Measurements from ENCODE around the gene PCMTD2. TPM values are rescaled to one million over a fixed set of nuclear protein-coding genes. Genes with fewer than 3 reads are reported as not detected.

Gene PCMTD2
- total RNA-seq, 2 experiments from 2014 or later, result 68.5 to 76.5 TPM

GRCh38 chr20:64242003-64242796, 13.3 kb upstream of the PCMTD2 start:
- H3K36me3 ChIP-seq (ENCODE audit: insufficient read depth, low read length), result no peaks in the 10 kb centered on the region
- H3K4me3 ChIP-seq (ENCODE audit: low read length), result no peak overlapping the region
- DNase-seq, result no peak
- H3K27me3 ChIP-seq (ENCODE audit: control insufficient read depth in 1 of 2, insufficient read depth in 2 of 2, low read length in 2 of 2), result peaks cover 7 to 9% of the 10 kb centered on the region in 2 experiments
- no peak overlapping the region for H3K27ac ChIP-seq (ENCODE audit: low read depth in 1 of 2, low read length in 2 of 2)
- no peaks in the 10 kb centered on the region for H3K9me3 ChIP-seq (ENCODE audit: control insufficient read depth in 1 of 2, insufficient read depth in 1 of 2, low read length in 2 of 2)
- no peaks in the 10 kb centered on the region for H3K9me3 Mint-ChIP-seq
- no peak overlapping the region for H3K27ac Mint-ChIP-seq
- no peak overlapping the region for H3K4me3 Mint-ChIP-seq
- ChIA-PET CTCF (no interaction called here), POLR2A (interaction anchor here (1.4 kb wide), 1 partner anchor 14 kb away, joined by 5 read pairs; the partner anchor contains the start of gene PCMTD2)
- no peak for ATAC-seq (ENCODE audit: poor library complexity)
- H3K4me1 Mint-ChIP-seq (ENCODE audit: low read depth), result no peaks in the 10 kb centered on the region
- H3K27me3 Mint-ChIP-seq, result peaks cover 21% of the 10 kb centered on the region
- no peaks in the 10 kb centered on the region for H3K36me3 Mint-ChIP-seq (ENCODE audit: low read depth)
- no peak for TF ChIP-seq CTCF (IDR thresholded peaks at IDR 0.05)
- intact Hi-C loops (cut with DNase I, micrococcal nuclease), result no loop called here
- peaks cover 7% of the 10 kb centered on the region for H3K4me1 ChIP-seq (ENCODE audit: insufficient read depth, low read length)

- peaks cover 21% of the 10 kb centered on the region for H3K27me3 Mint-ChIP-seq
- H3K4me1 Mint-ChIP-seq (ENCODE audit: low read depth), result no peaks in the 10 kb centered on the region
- H3K4me3 ChIP-seq (ENCODE audit: low read length), result no peak overlapping the region
- intact Hi-C loops (cut with DNase I, micrococcal nuclease), result no loop called here
- no peaks in the 10 kb centered on the region for H3K9me3 ChIP-seq (ENCODE audit: control insufficient read depth in 1 of 2, insufficient read depth in 1 of 2, low read length in 2 of 2)
- peaks cover 7% of the 10 kb centered on the region for H3K4me1 ChIP-seq (ENCODE audit: insufficient read depth, low read length)
- no peak for ATAC-seq (ENCODE audit: poor library complexity)
- H3K36me3 Mint-ChIP-seq (ENCODE audit: low read depth), result no peaks in the 10 kb centered on the region
- CTCF ChIA-PET, result no interaction called here
- no peak for TF ChIP-seq CTCF (IDR thresholded peaks at IDR 0.05)
- DNase-seq, result no peak
- H3K9me3 Mint-ChIP-seq, result no peaks in the 10 kb centered on the region
- H3K4me3 Mint-ChIP-seq, result no peak overlapping the region
- POLR2A ChIA-PET, result interaction anchor here (1.4 kb wide), 1 partner anchor 13 kb away, joined by 5 read pairs; the partner anchor contains the start of gene PCMTD2
- H3K27ac Mint-ChIP-seq, result no peak overlapping the region
- peaks cover 7 to 11% of the 10 kb centered on the region in 2 experiments for H3K27me3 ChIP-seq (ENCODE audit: control insufficient read depth in 1 of 2, insufficient read depth in 2 of 2, low read length in 2 of 2)
- H3K27ac ChIP-seq (ENCODE audit: low read depth in 1 of 2, low read length in 2 of 2), result no peak overlapping the region
- no peaks in the 10 kb centered on the region for H3K36me3 ChIP-seq (ENCODE audit: insufficient read depth, low read length)
These were observed 12.6 kb upstream of the PCMTD2 start for GRCh38 chr20:64242797-64243475.

GRCh38 chr20:64244281-64244805, 11.2 kb upstream of the PCMTD2 start:
- peaks cover 21% of the 10 kb centered on the region for H3K27me3 Mint-ChIP-seq
- no peak for TF ChIP-seq CTCF (IDR thresholded peaks at IDR 0.05)
- no peak overlapping the region for H3K4me3 Mint-ChIP-seq
- ChIA-PET POLR2A (no interaction called here), CTCF (no interaction called here)
- H3K27me3 ChIP-seq (ENCODE audit: control insufficient read depth in 1 of 2, insufficient read depth in 2 of 2, low read length in 2 of 2), result peaks cover 7 to 11% of the 10 kb centered on the region in 2 experiments
- no peak overlapping the region for H3K27ac ChIP-seq (ENCODE audit: low read depth in 1 of 2, low read length in 2 of 2)
- no peaks in the 10 kb centered on the region for H3K4me1 Mint-ChIP-seq (ENCODE audit: low read depth)
- peaks cover 7% of the 10 kb centered on the region for H3K4me1 ChIP-seq (ENCODE audit: insufficient read depth, low read length)
- no peaks in the 10 kb centered on the region for H3K36me3 ChIP-seq (ENCODE audit: insufficient read depth, low read length)
- ATAC-seq (ENCODE audit: poor library complexity) (no peak), DNase-seq (no peak)
- no peaks in the 10 kb centered on the region for H3K9me3 ChIP-seq (ENCODE audit: control insufficient read depth in 1 of 2, insufficient read depth in 1 of 2, low read length in 2 of 2)
- no peak overlapping the region for H3K4me3 ChIP-seq (ENCODE audit: low read length)
- intact Hi-C loops (cut with DNase I, micrococcal nuclease), result no loop called here
- no peaks in the 10 kb centered on the region for H3K36me3 Mint-ChIP-seq (ENCODE audit: low read depth)
- H3K9me3 Mint-ChIP-seq, result no peaks in the 10 kb centered on the region
- no peak overlapping the region for H3K27ac Mint-ChIP-seq
